ENCODE results near the gene FAM110A.
"Not testable (repeated sequence)": the region's sequence is repeated elsewhere in the genome, so short reads cannot be mapped to it uniquely, and the experiment has no call there.

FAM110A gene

DNA sequence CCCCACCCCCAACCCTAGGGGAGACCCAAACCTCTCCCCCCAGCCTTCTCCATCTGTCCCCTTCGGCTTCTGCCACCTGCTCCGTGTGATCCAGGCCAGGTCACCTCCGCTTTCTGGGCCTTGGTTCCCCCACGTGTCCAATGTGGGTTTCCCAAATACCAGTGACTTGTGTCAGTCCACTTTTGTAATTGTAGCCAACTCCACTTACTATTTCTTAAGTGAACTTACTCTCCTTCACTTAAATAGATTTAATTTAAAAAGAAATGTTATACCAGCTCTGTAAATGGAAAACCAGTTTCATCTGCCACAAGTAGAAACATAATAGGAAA lies 10.0 kb upstream of the FAM110A start:
- DNase-seq (ENCODE audit: low read depth in 2 of 2), result no peak

DNA sequence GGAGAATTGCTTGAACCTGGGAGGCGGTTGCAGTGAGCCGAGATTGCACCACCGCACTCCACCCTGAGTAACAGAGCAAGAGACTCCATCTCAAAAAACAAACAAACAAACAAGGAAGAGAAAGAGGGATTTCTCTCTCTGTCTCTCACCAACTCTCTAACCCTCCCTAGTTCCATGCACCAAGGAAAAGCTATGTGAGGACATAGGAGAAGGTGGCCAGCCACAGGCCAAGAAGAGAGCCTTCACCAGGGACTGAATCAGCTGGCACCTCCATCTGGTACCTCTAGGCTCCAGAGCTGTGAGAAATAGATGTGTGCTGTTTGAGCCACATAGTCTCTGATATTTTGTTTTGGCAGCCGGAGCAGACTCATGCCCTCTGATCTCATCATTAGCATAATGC lies 9.0 kb upstream of the FAM110A start:
- DNase-seq (ENCODE audit: low read depth in 2 of 2), result no peak

DNA sequence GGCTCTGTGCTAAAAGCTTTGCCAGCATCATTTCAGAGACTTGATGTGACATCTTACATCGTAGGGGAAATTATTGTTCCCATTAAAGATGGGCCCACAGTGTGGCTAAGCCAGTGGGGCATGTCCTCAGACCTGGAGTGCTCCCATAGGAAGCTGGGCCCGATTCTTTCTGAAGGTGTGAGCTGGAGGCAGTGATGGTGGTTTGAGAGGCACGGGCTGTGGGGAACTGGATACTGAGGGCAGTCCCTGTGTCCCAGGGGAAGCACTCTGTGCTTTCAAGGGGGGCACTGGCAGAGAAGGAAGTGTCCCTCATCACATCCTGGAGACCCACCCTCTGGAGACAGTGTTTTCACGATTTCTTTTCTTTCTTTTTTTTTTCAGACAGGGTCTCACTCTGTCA lies 8.6 kb upstream of the FAM110A start:
- DNase-seq (ENCODE audit: low read depth in 2 of 2), result no peak

- DNase-seq (ENCODE audit: low read depth in 2 of 2), result no peak
Observed at GRCh38 chr20:825710-826421, 7.6 kb upstream of the FAM110A start.

GRCh38 chr20:826695-827323 lies 6.7 kb upstream of the FAM110A start:
- no peak for DNase-seq (ENCODE audit: low read depth in 2 of 2)

DNA sequence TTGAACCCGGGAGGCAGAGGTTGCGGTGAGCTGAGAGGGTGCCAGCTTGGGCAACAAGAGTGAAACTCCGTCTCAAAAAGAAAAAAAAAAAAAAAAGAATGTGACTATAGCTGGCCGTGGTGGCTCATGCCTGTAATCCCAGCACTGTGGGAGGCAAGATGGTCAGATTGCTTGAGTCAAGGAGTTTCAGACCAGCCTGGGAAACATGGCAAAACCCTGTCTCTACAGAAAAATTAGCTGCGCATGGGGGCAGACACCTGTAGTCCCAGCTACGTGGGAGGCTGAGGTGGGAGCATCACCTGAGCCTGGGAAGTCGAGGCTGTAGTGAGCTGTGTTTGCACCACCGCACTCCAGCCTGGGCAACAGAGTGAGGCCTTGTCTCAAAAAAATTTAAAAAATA lies 5.5 kb upstream of the FAM110A start:
- DNase-seq (ENCODE audit: low read depth in 2 of 2), result not testable (repeated sequence)

GRCh38 chr20:828987-829386 lies 4.5 kb upstream of the FAM110A start:
- no peak for DNase-seq (ENCODE audit: low read depth in 2 of 2)

DNA sequence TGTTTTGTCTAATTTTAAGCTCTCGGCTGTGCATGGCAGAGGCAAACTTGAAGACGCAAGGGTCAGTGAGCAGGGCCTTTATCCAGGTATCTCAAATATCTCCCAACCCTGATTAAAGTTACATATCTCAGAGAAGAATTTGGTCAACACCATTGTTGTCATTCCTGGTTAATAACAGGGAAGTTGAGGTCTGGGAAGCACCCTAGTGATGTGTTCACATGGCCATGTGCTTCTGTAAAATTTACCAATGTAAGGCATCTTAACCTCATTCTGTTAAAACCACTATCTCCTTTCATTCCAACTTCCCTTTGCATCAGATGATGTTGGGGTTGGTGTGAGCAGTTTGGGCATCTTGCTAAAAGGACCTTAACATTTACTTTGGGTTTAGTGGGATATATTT lies 4.0 kb upstream of the FAM110A start:
- no peak for DNase-seq (ENCODE audit: low read depth in 2 of 2)

GRCh38 chr20:830011-830521 lies 3.4 kb upstream of the FAM110A start:
- DNase-seq (ENCODE audit: low read depth in 2 of 2), result no peak

DNA sequence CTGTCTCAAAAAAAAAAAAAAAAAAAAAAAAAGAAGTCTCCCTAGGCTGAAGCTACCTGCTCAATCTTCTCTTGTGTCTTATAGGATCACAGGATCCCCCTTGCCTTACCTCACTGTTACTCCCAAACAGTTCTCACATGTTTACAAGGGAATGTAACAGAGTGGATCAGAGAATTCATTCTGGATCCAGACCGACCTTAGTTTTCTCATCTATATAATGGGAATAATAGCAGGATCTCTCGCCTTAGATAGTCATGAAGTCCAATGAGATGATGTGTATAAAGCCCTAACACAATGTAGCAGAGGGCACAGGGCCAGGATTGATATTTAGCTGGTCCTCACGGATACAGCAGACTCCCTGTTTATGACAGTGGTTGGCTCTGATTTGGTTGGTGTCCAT lies 2.3 kb upstream of the FAM110A start:
- DNase-seq (ENCODE audit: low read depth in 2 of 2), result no peak

DNA sequence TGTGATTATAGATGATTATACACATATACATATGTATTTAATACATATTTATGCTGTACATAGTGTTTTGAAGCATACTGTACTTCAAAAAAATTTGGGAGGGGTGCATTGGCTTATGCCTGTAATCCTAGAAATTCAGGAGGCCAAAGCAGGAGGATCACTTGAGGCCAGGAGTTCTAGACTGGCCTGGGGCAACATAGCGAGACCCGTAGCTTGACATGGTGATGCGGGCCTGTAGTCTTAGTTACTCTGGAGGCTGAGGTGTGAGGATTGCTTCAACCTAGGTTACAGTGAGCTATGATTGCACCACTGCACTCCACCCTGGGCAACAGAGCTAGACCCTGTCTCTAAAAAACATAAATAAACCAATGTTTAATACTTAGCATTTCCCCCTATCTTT lies 1.6 kb upstream of the FAM110A start:
- no peak for DNase-seq (ENCODE audit: low read depth in 2 of 2)

GRCh38 chr20:833121-833449 lies 430 bp upstream of the FAM110A start:
- no peak for DNase-seq (ENCODE audit: low read depth in 2 of 2)

DNA sequence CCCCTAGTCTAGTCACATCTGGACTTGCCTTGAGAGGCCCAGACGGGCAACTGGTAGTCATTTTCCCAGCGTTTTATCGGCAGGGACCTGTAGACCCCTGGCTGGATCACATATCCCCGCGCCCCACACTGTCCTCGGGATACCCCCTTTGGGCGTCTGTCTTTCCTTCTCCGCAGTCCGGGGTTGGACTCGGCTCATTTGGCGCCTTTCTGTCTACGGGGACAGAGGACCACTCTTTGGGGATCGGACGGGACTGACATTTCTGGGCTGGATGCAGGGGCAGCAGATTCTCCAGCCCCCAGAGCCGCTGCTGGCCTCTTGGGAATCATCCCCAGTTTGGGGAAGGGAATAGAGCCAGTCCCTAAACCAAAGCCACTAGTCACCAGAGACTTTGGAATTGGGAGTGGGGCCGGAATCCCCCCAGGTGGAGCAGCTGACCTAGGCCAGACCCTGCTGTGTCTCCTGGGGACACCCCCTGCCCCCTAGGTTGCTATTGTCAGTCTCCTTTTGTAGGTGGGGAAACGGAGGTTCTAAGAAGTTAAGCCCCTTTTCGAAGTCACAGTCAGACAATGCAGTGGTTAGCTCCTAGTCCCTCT lies 734 bp downstream of the FAM110A start:
- no peak for DNase-seq (ENCODE audit: low read depth in 2 of 2)

GRCh38 chr20:835608-836045 lies 2.1 kb downstream of the FAM110A start:
- DNase-seq (ENCODE audit: low read depth in 2 of 2), result no peak

- no peak for DNase-seq (ENCODE audit: low read depth in 2 of 2)
Observed at GRCh38 chr20:836190-836589, 2.7 kb downstream of the FAM110A start.

DNA sequence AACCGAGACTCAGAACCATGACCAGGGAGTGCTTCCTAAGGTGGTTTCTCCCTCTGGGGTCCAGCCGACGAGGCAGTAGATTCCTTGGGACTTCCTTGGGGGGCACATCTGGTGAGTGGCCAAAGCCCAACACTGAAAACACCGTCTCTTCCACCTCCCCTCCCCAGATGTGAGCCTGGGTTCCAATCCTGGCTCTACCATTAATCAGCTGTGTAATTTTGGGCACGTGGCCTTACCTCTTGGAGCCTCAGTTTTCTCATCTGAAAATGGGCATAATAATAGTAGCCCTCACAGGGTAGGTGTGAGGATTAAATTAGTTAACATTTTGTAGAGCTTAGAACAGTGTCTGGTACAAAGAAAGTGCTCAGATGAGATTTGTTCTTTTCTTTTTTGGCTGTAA lies 5.5 kb downstream of the FAM110A start:
- DNase-seq (ENCODE audit: low read depth in 2 of 2), result no peak

DNA sequence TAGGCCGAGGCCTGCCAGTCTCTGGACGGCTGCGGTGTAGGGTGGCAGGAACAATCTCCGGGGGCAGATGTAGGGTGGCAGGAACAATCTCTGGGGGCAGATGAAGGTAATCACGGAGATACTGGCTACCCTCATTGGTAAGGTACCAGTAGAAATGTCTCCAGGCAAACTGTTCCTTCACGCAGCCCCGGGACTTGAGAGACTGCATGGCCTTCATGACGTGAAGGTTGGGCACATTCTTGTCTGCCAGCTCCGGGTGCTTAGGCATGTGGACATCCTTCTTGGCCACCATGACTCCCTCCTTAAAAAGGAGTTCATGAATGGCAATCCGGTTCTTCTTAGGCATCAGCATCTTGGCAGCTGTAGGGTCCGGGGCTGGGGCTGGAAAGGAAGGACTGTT lies 6.1 kb downstream of the FAM110A start:
- no peak for DNase-seq (ENCODE audit: low read depth in 2 of 2)

- DNase-seq (ENCODE audit: low read depth in 2 of 2), result no peak
Observed at GRCh38 chr20:840503-840857, 7.0 kb downstream of the FAM110A start.

DNA sequence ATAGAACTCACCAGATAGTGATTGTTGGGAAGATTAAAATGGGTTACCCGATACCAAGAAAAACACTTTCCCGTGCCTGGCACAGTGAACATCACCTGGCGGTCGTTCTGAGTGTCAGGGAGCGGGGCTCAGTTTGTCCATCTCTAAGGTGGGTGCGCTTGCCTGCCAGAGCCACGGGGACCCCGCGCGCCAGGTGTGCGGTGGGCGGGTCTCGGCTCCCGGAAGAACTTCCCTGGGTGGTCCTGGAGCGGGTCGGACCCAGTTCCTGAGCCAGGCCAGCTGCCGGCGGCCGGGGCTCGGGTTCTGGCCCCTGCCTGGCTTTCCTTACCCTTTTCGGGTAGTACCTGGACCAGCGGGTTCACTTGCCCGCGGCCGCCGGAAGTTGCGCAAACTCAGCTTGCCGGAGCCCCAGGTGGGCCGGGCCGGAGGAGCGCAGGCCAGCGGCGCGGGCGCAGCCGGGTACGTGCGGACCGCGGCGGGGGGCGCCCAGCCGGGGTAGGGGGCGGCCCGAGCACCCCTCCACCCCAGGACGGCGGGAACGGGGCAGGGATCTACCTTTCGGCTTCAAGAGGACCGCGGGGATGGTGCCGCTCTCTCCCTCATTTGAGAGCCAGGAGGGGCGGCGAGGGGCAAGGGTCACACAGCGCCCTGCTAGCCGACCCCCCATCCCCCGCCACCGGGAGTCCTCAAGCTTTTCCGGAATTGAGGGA lies 7.5 kb downstream of the FAM110A start:
- DNase-seq (ENCODE audit: low read depth in 2 of 2), result no peak

DNA sequence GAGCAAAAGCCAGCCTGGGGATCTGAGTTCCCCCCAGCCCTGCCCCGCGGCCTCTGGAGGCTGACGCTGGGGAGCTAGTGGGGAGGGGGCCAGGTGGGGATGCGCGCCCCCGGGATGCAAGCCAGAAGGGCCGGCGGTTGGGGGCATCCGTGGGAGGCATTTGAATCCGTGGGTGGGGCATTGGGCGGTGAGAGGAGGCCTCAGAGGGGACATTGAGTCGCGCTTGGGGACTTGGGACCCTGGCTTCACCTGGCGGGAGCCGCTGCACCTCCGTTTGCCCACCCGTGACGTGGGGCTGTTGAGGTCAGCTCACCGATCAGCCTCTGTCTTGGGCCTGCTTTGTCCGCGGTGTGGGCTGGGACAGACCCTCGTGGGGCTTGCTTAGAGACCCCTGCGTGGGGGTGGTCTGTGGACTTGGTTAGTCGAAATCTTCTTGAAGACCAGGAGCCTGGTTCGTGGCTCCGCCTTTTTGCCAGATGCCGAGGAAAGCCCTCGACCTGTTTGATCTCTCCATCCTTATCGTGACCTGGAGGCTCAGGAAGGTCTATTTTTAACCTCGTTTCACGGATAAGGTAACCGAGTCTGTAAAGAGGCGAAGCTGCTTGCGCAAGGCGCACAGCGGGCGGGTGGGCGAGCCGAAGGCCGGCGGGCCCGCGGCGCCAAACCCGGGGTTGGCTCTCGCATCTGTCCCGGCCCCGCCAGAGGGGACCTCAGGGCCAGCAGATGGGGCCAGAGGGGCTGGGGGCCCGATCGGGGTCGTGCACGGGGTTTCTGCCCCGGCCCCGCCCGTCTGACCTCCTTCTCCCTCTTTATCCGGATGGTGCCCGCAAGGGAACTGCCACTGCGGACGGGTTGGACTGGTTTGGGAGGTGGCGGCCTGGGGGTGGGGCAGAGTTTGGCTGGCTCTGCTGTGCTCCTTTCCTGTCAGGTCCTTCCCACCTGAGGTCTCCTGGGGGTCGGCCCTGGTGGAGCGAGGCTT lies 8.3 kb downstream of the FAM110A start:
- DNase-seq (ENCODE audit: low read depth in 2 of 2), result no peak

GRCh38 chr20:842547-842940 lies 9.0 kb downstream of the FAM110A start:
- no peak for DNase-seq (ENCODE audit: low read depth in 2 of 2)

DNA sequence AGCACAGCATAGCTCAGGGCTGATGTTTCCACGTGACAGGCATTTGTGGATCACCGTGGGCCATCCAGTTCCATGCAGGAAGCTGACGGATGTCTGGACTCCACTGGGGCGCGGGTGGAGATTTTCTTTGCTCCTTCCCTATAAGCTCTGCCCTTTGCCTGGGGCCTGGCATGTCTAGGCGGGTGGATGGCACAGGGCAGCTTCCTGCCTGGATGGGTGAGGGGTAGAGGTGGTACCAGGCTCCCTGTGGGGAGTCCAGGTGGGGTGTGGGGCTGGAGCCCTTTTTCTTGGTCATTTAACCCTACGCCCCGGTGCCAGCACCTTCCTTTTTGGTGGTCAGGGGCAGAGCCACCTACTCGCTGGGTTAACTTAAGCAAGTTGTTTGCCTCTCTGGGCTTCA lies 10.4 kb downstream of the FAM110A start:
- DNase-seq (ENCODE audit: low read depth in 2 of 2), result no peak

All from fibroblast of skin of left quadriceps (primary cell).